A673 (cell line): ENCODE results near the gene DCP1B. TPM values are rescaled to one million over a fixed set of nuclear protein-coding genes. Genes with fewer than 3 reads are reported as not detected.

Source experiments
- BruUV-seq: library from RNA; stranded (reverse); fragments of 400-500 nt; replicated peaks from 2 replicates; lab custom pipeline; 2021; lab: Mats Ljungman, UMichigan
- CTCF ChIA-PET: fragments of 300-600 bp; sonication (Branson Sonifier 250); formaldehyde crosslinking; loops from one replicate; lab custom pipeline; 2022; ENCODE audit warnings: antibody characterized with exemption; lab: Charles Lee
- POLR2A ChIA-PET: fragments of 300-600 bp; sonication (Branson Sonifier 250); formaldehyde crosslinking; loops from one replicate; lab custom pipeline; 2022; ENCODE audit warnings: antibody characterized with exemption; ENCODE audit not compliant: low non-redundant PET; lab: Charles Lee
- DNase-seq: peaks from one replicate; pipeline ENCODE4 v3.0.0-alpha.2; 2015; ENCODE audit warnings: low spot score
- H3K27ac ChIP-seq: fragments of 200-600 bp; sonication (generic); 2 replicates; pipeline ENCODE4 v1.5.1; 2016; ENCODE audit warnings: mixed run types, low read depth, mild to moderate bottlenecking, mixed read lengths, antibody characterized with exemption, low read length; ENCODE audit not compliant: poor library complexity, severe bottlenecking
- H3K27me3 ChIP-seq: fragments of 200-600 bp; sonication (generic); replicated peaks from 2 replicates; pipeline ENCODE4 v1.6.1; 2017; ENCODE audit warnings: mixed run types, low read depth, mild to moderate bottlenecking, mixed read lengths, antibody characterized with exemption, low read length; ENCODE audit not compliant: insufficient read depth, poor library complexity
- H3K36me3 ChIP-seq: fragments of 200-600 bp; sonication (generic); 2 replicates; pipeline ENCODE4 v1.6.1; 2016; ENCODE audit warnings: mixed run types, mild to moderate bottlenecking, mixed read lengths, antibody characterized with exemption, low read length; ENCODE audit not compliant: insufficient read depth, poor library complexity, severe bottlenecking
- H3K4me1 ChIP-seq: fragments of 200-600 bp; sonication (generic); 2 replicates; pipeline ENCODE4 v1.6.1; 2017; ENCODE audit warnings: mixed run types, mild to moderate bottlenecking, mixed read lengths, antibody characterized with exemption, low read length; ENCODE audit not compliant: insufficient read depth, poor library complexity, severe bottlenecking
- H3K4me3 ChIP-seq: fragments of 200-600 bp; sonication (generic); 2 replicates; pipeline ENCODE4 v1.5.1; 2016; ENCODE audit warnings: low read depth, mixed run types, mild to moderate bottlenecking, mixed read lengths, low read length; ENCODE audit not compliant: poor library complexity, severe bottlenecking
- H3K9me3 ChIP-seq: fragments of 200-600 bp; sonication (generic); 2 replicates; pipeline ENCODE4 v1.6.1; 2016; ENCODE audit warnings: mixed run types, low read depth, mild to moderate bottlenecking, mixed read lengths, antibody characterized with exemption, low read length; ENCODE audit not compliant: poor library complexity, severe bottlenecking
- CTCF ChIP-seq: fragments of 300-800, 200-600 bp; sonication (generic); conservative IDR thresholded peaks from 2 replicates; pipeline ENCODE4 v1.5.1; 2017; ENCODE audit warnings: low read depth, mild to moderate bottlenecking, antibody characterized with exemption, low read length, moderate library complexity, mixed read lengths
- EZH2 ChIP-seq: fragments of 200-600 bp; sonication (generic); IDR thresholded peaks from 2 replicates; pipeline ENCODE4 v1.6.1; 2017; ENCODE audit warnings: borderline replicate concordance, low read depth, mild to moderate bottlenecking, mixed read lengths, antibody characterized with exemption, low read length; ENCODE audit not compliant: poor library complexity, severe bottlenecking
- intact Hi-C: fragments of 100-400 bp; cut with micrococcal nuclease; formaldehyde crosslinking; loops from one replicate; pipeline ENCODE4 v1.10.0; 2022; ENCODE audit not compliant: unreplicated experiment
- total RNA-seq: library from RNA; stranded (reverse); gene quantifications from 2 replicates; pipeline ENCODE4 v1.2.3, GENCODE V29; 2021

DCP1B gene
- total RNA-seq, 1 experiment from 2014 or later: 8.8 TPM

GRCh38 chr12:1939801-1940607 lies 64.3 kb downstream of the DCP1B start:
- Histone ChIP-seq H3K27ac (no peak overlapping the region), H3K27me3 (no peaks in the 10 kb centered on the region), H3K36me3 (no peaks in the 10 kb centered on the region), H3K9me3 (no peaks in the 10 kb centered on the region), H3K4me3 (no peak overlapping the region), H3K4me1 (peaks cover 4% of the 10 kb centered on the region)
- BruUV-seq: no TSS peak
- intact Hi-C loops: loop anchor here (1.0 to 5.0 kb wide), 3 partner anchors 144 to 308 kb away; no protein-coding TSS in a partner anchor
- TF ChIP-seq EZH2 (no peak), CTCF (peak; percentile 99)
- ChIA-PET CTCF (interaction anchor here (0.6 to 1.9 kb wide), 19 partner anchors 24 to 643 kb away, joined by 3 to 35 read pairs (median 4); partner anchors contain the start of gene CACNA1C), POLR2A (no interaction called here)
- peak; percentile 85 for DNase-seq

- CTCF ChIA-PET: interaction anchor here (0.6 to 1.9 kb wide), 11 partner anchors 26 to 347 kb away, joined by 3 to 35 read pairs (median 4); no protein-coding TSS in a partner anchor
- Histone ChIP-seq H3K4me1 (peaks cover 4% of the 10 kb centered on the region), H3K27ac (no peak overlapping the region), H3K27me3 (no peaks in the 10 kb centered on the region), H3K36me3 (no peaks in the 10 kb centered on the region), H3K4me3 (no peak overlapping the region), H3K9me3 (no peaks in the 10 kb centered on the region)
- no peak for DNase-seq
- intact Hi-C loops: no loop called here
- no TSS peak for BruUV-seq
- POLR2A ChIA-PET: no interaction called here
- no peak for TF ChIP-seq EZH2
- TF ChIP-seq CTCF: no peak
These were observed 64.9 kb downstream of the DCP1B start for GRCh38 chr12:1939331-1939730.

GRCh38 chr12:1937481-1938224 lies 66.6 kb downstream of the DCP1B start:
- no peak overlapping the region for H3K27ac ChIP-seq
- no peak overlapping the region for H3K4me3 ChIP-seq
- peaks cover 11% of the 10 kb centered on the region for H3K4me1 ChIP-seq
- intact Hi-C loops: no loop called here
- POLR2A ChIA-PET: no interaction called here
- H3K36me3 ChIP-seq: no peaks in the 10 kb centered on the region
- no TSS peak for BruUV-seq
- CTCF ChIA-PET: no interaction called here
- no peaks in the 10 kb centered on the region for H3K27me3 ChIP-seq
- no peak for DNase-seq
- H3K9me3 ChIP-seq: no peaks in the 10 kb centered on the region
- TF ChIP-seq CTCF (no peak), EZH2 (no peak)
